Measurements from ENCODE around the gene ASTL. TPM values are rescaled to one million over a fixed set of nuclear protein-coding genes. Genes with fewer than 3 reads are reported as not detected.

Gene ASTL
- polyA plus RNA-seq, 2 donors, result 0.26 to 0.32 TPM

DNA sequence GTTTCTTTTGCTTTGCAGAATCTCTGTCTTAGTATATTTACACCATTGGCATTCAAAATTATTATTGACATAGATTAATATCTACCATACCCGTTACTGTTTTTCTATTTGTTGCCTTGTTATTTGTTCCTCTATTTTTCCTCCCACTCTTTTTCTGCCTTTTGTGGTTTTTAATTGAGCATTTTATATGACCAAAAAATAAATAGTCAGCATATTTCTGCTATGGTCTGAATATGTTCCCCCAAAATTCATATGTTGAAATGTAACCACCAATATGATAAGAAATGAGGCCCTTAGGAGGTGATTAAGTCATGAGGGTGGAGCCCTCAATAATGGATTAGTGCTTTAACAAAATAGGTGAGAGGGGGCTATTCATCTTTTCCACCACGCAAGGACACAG is 57.3 kb downstream of the ASTL start:
- H3K36me3 ChIP-seq (ENCODE audit: control insufficient read depth in 2 of 2, insufficient read depth in 2 of 2, low read length in 1 of 2), result no peaks in the 10 kb centered on the region
- H3K4me3 ChIP-seq (ENCODE audit: low read depth in 1 of 2, low read length in 2 of 2), result no peak overlapping the region
- peaks cover 0 to 1% of the 10 kb centered on the region in 2 donors for H3K4me1 ChIP-seq (ENCODE audit: control insufficient read depth in 2 of 2, insufficient read depth in 2 of 2, low read length in 1 of 2)
- H3K27ac ChIP-seq (ENCODE audit: low read depth in 2 of 2, low read length in 1 of 2), result no peak overlapping the region
- 89 to 90% methylated on average over 2 of the region's 2 CpGs for WGBS, 2 donors
- no peaks in the 10 kb centered on the region for H3K27me3 ChIP-seq (ENCODE audit: control insufficient read depth in 1 of 2, insufficient read depth in 2 of 2, low read length in 2 of 2)
- no peaks in the 10 kb centered on the region for H3K9me3 ChIP-seq (ENCODE audit: control insufficient read depth in 2 of 2, insufficient read depth in 1 of 2, low read depth in 1 of 2, low read length in 1 of 2)

- H3K27ac ChIP-seq (ENCODE audit: low read depth in 2 of 2, low read length in 1 of 2), result no peak overlapping the region
- no peaks in the 10 kb centered on the region for H3K4me1 ChIP-seq (ENCODE audit: control insufficient read depth in 2 of 2, insufficient read depth in 2 of 2, low read length in 1 of 2)
- H3K27me3 ChIP-seq (ENCODE audit: control insufficient read depth in 1 of 2, insufficient read depth in 2 of 2, low read length in 2 of 2), result no peaks in the 10 kb centered on the region
- H3K4me3 ChIP-seq (ENCODE audit: low read depth in 1 of 2, low read length in 2 of 2), result no peak overlapping the region
- no peaks in the 10 kb centered on the region for H3K36me3 ChIP-seq (ENCODE audit: control insufficient read depth in 2 of 2, insufficient read depth in 2 of 2, low read length in 1 of 2)
- no peaks in the 10 kb centered on the region for H3K9me3 ChIP-seq (ENCODE audit: control insufficient read depth in 2 of 2, insufficient read depth in 1 of 2, low read depth in 1 of 2, low read length in 1 of 2)
- WGBS, 2 donors, result 63 to 67% methylated on average over 2 of the region's 2 CpGs
Observed at GRCh38 chr2:96075199-96075771, 63.0 kb downstream of the ASTL start.

DNA sequence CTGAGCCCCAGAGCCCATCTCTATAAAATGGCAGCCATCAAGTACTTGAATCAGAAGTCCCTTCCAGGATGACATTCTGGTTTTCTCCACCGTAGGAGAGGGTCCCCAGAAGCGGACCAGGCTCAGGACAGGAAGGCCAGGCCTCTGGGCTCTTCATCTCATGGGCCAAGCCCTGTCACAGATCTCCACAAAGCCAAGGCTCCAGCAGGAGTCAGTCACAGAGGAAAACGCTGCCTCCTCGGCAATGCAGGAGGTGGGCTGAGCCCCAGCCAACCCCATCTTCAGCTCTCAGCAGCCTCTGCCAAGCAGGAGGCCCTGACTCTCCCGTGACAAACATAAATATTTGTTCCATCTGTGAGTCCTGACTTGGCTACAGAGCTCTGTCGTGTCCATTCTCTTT is 64.1 kb downstream of the ASTL start:
- H3K4me1 ChIP-seq (ENCODE audit: control insufficient read depth in 2 of 2, insufficient read depth in 2 of 2, low read length in 1 of 2), result no peaks in the 10 kb centered on the region
- 66 to 83% methylated on average over 6 of the region's 6 CpGs for WGBS, 2 donors
- no peaks in the 10 kb centered on the region for H3K9me3 ChIP-seq (ENCODE audit: control insufficient read depth in 2 of 2, insufficient read depth in 1 of 2, low read depth in 1 of 2, low read length in 1 of 2)
- no peaks in the 10 kb centered on the region for H3K27me3 ChIP-seq (ENCODE audit: control insufficient read depth in 1 of 2, insufficient read depth in 2 of 2, low read length in 2 of 2)
- H3K27ac ChIP-seq (ENCODE audit: low read depth in 2 of 2, low read length in 1 of 2), result no peak overlapping the region
- H3K4me3 ChIP-seq (ENCODE audit: low read depth in 1 of 2, low read length in 2 of 2), result no peak overlapping the region
- no peaks in the 10 kb centered on the region for H3K36me3 ChIP-seq (ENCODE audit: control insufficient read depth in 2 of 2, insufficient read depth in 2 of 2, low read length in 1 of 2)

DNA sequence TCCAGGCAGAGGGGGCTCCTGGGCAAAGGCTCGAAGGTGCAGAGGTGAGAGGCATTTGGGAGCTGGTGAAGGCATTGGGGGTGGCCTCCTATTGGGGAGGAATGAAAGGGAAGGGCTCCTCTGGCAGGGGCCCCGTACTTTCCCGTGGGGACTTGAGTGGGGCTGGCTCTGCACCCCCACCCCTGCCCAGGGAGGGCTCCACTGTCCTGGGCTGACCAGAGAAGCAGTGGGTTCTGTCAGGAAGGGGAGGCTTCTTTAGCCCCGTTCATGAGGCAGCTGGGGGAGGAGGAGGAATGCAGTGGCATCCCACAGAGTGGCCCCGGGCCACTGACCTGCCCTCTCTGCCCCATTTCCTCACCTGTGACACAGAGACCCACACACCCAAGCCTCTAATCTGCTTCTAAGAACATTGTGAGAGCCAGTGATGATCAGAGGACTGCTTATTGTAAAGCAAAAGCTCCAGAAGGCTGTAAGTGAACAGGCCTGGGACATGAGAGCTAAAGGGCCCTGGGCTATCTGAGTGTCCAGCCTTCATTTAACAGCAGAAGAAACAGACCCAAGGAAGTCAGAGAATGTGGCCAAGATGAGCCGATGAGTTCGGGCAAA is 65.0 kb downstream of the ASTL start:
- H3K27ac ChIP-seq (ENCODE audit: low read depth in 2 of 2, low read length in 1 of 2), result no peak overlapping the region
- H3K36me3 ChIP-seq (ENCODE audit: control insufficient read depth in 2 of 2, insufficient read depth in 2 of 2, low read length in 1 of 2), result no peaks in the 10 kb centered on the region
- 69 to 70% methylated on average over 7 of the region's 7 CpGs for WGBS, 2 donors
- no peaks in the 10 kb centered on the region for H3K27me3 ChIP-seq (ENCODE audit: control insufficient read depth in 1 of 2, insufficient read depth in 2 of 2, low read length in 2 of 2)
- no peaks in the 10 kb centered on the region for H3K9me3 ChIP-seq (ENCODE audit: control insufficient read depth in 2 of 2, insufficient read depth in 1 of 2, low read depth in 1 of 2, low read length in 1 of 2)
- no peaks in the 10 kb centered on the region for H3K4me1 ChIP-seq (ENCODE audit: control insufficient read depth in 2 of 2, insufficient read depth in 2 of 2, low read length in 1 of 2)
- H3K4me3 ChIP-seq (ENCODE audit: low read depth in 1 of 2, low read length in 2 of 2), result no peak overlapping the region

Other genes with a start within 250 kb of the ASTL start
- gene ANKRD36C, start 146.7 kb downstream of the ASTL start, polyA plus RNA-seq, result 1 to 10 TPM; 1.2 to 4.0 TPM
- gene GPAT2, start 103.6 kb downstream of the ASTL start, polyA plus RNA-seq, result under 1 TPM; 0.43 to 0.98 TPM
- gene ADRA2B, start 21.9 kb downstream of the ASTL start, polyA plus RNA-seq, result under 1 TPM; 0.27 to 0.98 TPM
- gene DUSP2, start 6.9 kb upstream of the ASTL start, polyA plus RNA-seq, result 1 to 10 TPM; 2.8 to 3.2 TPM
- 10 to 100 TPM; 21.5 to 34.9 TPM for gene STARD7, start 70.3 kb upstream of the ASTL start, polyA plus RNA-seq
- 10 to 100 TPM; 25.8 to 29.3 TPM for gene TMEM127, start 127.5 kb upstream of the ASTL start, polyA plus RNA-seq
- gene CIAO1, start 127.7 kb upstream of the ASTL start, polyA plus RNA-seq, result 10 to 100 TPM; 25.3 to 38.7 TPM
- 10 to 100 TPM; 52.5 to 65.6 TPM for gene SNRNP200, start 167.0 kb upstream of the ASTL start, polyA plus RNA-seq
- 1 to 10 TPM in 1 of 2 donors, under 1 TPM in 1; 0.84 to 1.4 TPM for gene ITPRIPL1, start 186.8 kb upstream of the ASTL start, polyA plus RNA-seq
- 1 to 10 TPM; 3.9 to 9.9 TPM for gene NCAPH, start 197.3 kb upstream of the ASTL start, polyA plus RNA-seq